Measurements from ENCODE around the gene JPH4.

JPH4 gene

GRCh38 chr14:23561873-23562821 lies 16.4 kb downstream of the JPH4 start:
- DNase-seq: peak in 1 of 2 experiments; percentile 36

- no peak for DNase-seq
Observed at GRCh38 chr14:23561259-23561658, 17.3 kb downstream of the JPH4 start.

- no peak for DNase-seq
Observed at GRCh38 chr14:23559926-23560520, 18.6 kb downstream of the JPH4 start.

GRCh38 chr14:23559010-23559925 lies 19.3 kb downstream of the JPH4 start:
- DNase-seq: peak; percentile 31 to 75

- no peak for DNase-seq
Observed at GRCh38 chr14:23558346-23559009, 20.1 kb downstream of the JPH4 start.

- DNase-seq: no peak
Observed at GRCh38 chr14:23557946-23558345, 20.6 kb downstream of the JPH4 start.

GRCh38 chr14:23557521-23557920 lies 21.1 kb downstream of the JPH4 start:
- no peak for DNase-seq

GRCh38 chr14:23556700-23557440 lies 21.7 kb downstream of the JPH4 start:
- DNase-seq: no peak

GRCh38 chr14:23555882-23556699 lies 22.5 kb downstream of the JPH4 start, which contains the start of gene THTPA:
THTPA (plus strand) TSS chr14:23556271; CDS start chr14:23556758, 487 bp downstream.
- DNase-seq: peak; percentile 95 to 96

GRCh38 chr14:23555533-23555881 lies 23.1 kb downstream of the JPH4 start:
- DNase-seq: no peak

GRCh38 chr14:23551266-23552028 lies 27.1 kb downstream of the JPH4 start, which contains the start of gene ZFHX2:
ZFHX2 (minus strand) TSS chr14:23551765; CDS start chr14:23535325, 16,440 bp downstream.
- peak; percentile 91 to 95 for DNase-seq

GRCh38 chr14:23550812-23551265 lies 27.8 kb downstream of the JPH4 start:
- DNase-seq: no peak

GRCh38 chr14:23550131-23550811 lies 28.3 kb downstream of the JPH4 start:
- DNase-seq: peak in 1 of 2 experiments; percentile 26

- no peak for DNase-seq
Observed at GRCh38 chr14:23548351-23549318, 30.0 kb downstream of the JPH4 start.

- DNase-seq: no peak
Observed at GRCh38 chr14:23547924-23548323, 30.7 kb downstream of the JPH4 start.

GRCh38 chr14:23546450-23547035 lies 32.0 kb downstream of the JPH4 start:
- no peak for DNase-seq

GRCh38 chr14:23545740-23546365 lies 32.7 kb downstream of the JPH4 start:
- DNase-seq: no peak
